K562 (cell line): Measurements from ENCODE around the gene OTP. TPM values are rescaled to one million over a fixed set of nuclear protein-coding genes. Genes with fewer than 3 reads are reported as not detected.

ENCODE experiments used
- ATAC-seq: fragments of 200-7000 bp; cut with Tn5 transposase; 3 replicates; pipeline ENCODE4 v1.9.1; 2020; ENCODE audit warnings: moderate library complexity
- BruUV-seq: library from RNA; stranded (reverse); fragments of 400-500 nt; replicated peaks from 2 replicates; lab custom pipeline; 2021; lab: Mats Ljungman, UMichigan
- CTCF ChIA-PET: fragments of 300-600 bp; formaldehyde crosslinking; extraction: SDS; loops from one replicate; lab custom pipeline; 2021; ENCODE audit warnings: low intra/inter-chr PET ratio; lab: Yijun Ruan, JAX
- POLR2A ChIA-PET: fragments of 300-600, 350-650 bp; sonication (Branson Sonifier 250); formaldehyde crosslinking; extraction: SDS; loops from one replicate; lab custom pipeline; 2021; ENCODE audit warnings: antibody characterized with exemption, inconsistent platforms; lab: Yijun Ruan, JAX
- DNase-seq, 4 experiments: peaks; one replicate each; pipeline versions ENCODE4 v3.0.0 to v3.0.0-alpha.2; 2011 to 2018; ENCODE audit warnings: low spot score in 3 of 4, mixed read lengths in 3 of 4; ENCODE audit errors: extremely low read depth in 1 of 4
- FAIRE-seq: peaks from 2 replicates; lab custom pipeline; 2011; peaks lifted over from hg19 to GRCh38; lab: Jason Lieb, UNC
- H2AFZ ChIP-seq: 2 replicates; pipeline ENCODE4 v1.6.0; 2011; ENCODE audit warnings: low read depth, low read length, control low read depth, inconsistent platforms
- H3K27ac ChIP-seq: fragments of 200-600 bp; 3 replicates; pipeline ENCODE4 v1.8.0; 2011; ENCODE audit warnings: low read depth, mild to moderate bottlenecking, control low read depth, inconsistent platforms, low read length, moderate library complexity, mixed read lengths; ENCODE audit errors: extremely low read depth
- H3K27me3 ChIP-seq, 2 experiments: fragments of 300-600 bp in 1 of 2; 2 replicates in 1 of 2; 3 replicates in 1 of 2; pipeline versions ENCODE4 v1.6.0 to v1.8.0; 2011; ENCODE audit warnings: inconsistent platforms in 2 of 2, low read length in 2 of 2, mild to moderate bottlenecking in 1 of 2, mixed read lengths in 1 of 2, moderate library complexity in 1 of 2; ENCODE audit not compliant: control insufficient read depth in 2 of 2, insufficient read depth in 2 of 2
- H3K36me3 ChIP-seq: fragments of 300-600 bp; 3 replicates; pipeline ENCODE4 v1.8.0; 2011; ENCODE audit warnings: mild to moderate bottlenecking, low read length, inconsistent platforms; ENCODE audit not compliant: control insufficient read depth, insufficient read depth
- H3K4me1 ChIP-seq, 2 experiments: fragments of 200-600 bp in 1 of 2; replicated peaks in 1 of 2; 2 replicates in 1 of 2; 3 replicates in 1 of 2; pipeline versions ENCODE4 v1.5.1 to v1.8.0; 2011; ENCODE audit warnings: inconsistent platforms in 2 of 2, low read length in 2 of 2, mild to moderate bottlenecking in 1 of 2, mixed read lengths in 1 of 2, moderate library complexity in 1 of 2; ENCODE audit not compliant: control insufficient read depth in 2 of 2, insufficient read depth in 2 of 2
- H3K4me2 ChIP-seq: 2 replicates; pipeline ENCODE4 v1.6.1; 2011; ENCODE audit warnings: low read length, control low read depth, inconsistent platforms, mixed read lengths; ENCODE audit not compliant: insufficient read depth
- H3K4me3 ChIP-seq: fragments of 200-600 bp; sonication (generic), shearing (Covaris generic); 2 replicates; pipeline ENCODE4 v1.5.1; 2016; ENCODE audit warnings: control low read depth, inconsistent platforms
- H3K79me2 ChIP-seq: fragments of 200-600 bp; 3 replicates; pipeline ENCODE4 v1.8.0; 2011; ENCODE audit warnings: low read length, inconsistent platforms; ENCODE audit not compliant: control insufficient read depth, insufficient read depth
- H3K9ac ChIP-seq, 2 experiments: 2 replicates each; pipeline versions ENCODE4 v1.6.0 to v1.6.1; 2011; ENCODE audit warnings: low read depth in 2 of 2, low read length in 2 of 2, control low read depth in 1 of 2, inconsistent platforms in 1 of 2, mild to moderate bottlenecking in 1 of 2, mixed read lengths in 1 of 2; ENCODE audit not compliant: insufficient read depth in 1 of 2
- H3K9me1 ChIP-seq: one replicate; pipeline ENCODE4 v1.6.0; 2011; ENCODE audit warnings: inconsistent platforms, mild to moderate bottlenecking, low read length, moderate library complexity; ENCODE audit not compliant: control insufficient read depth, insufficient read depth
- H3K9me3 ChIP-seq: replicated peaks from 2 replicates; pipeline ENCODE4 v1.5.1; 2011; ENCODE audit warnings: low read depth, low read length, inconsistent platforms; ENCODE audit not compliant: control insufficient read depth, insufficient read depth
- H4K20me1 ChIP-seq: replicated peaks from 2 replicates; pipeline ENCODE4 v1.6.1; 2011; ENCODE audit warnings: low read length, inconsistent platforms, mixed read lengths; ENCODE audit not compliant: control insufficient read depth, insufficient read depth
- BMI1 ChIP-seq: fragments of 150-350 bp; IDR thresholded peaks from 2 replicates; pipeline ENCODE4 v1.6.1; 2014; ENCODE audit warnings: low read length
- CBFA2T3 ChIP-seq: fragments of 450-650 bp; IDR thresholded peaks from 2 replicates; pipeline ENCODE4 v1.6.1; 2017
- ETV1 ChIP-seq: fragments of 450-650 bp; conservative IDR thresholded peaks from 2 replicates; pipeline ENCODE4 v1.6.1; 2016; ENCODE audit warnings: missing genetic modification characterization, control low read depth, low read depth, missing compliant biosample characterization
- HEY1 ChIP-seq: fragments of 250-450 bp; sonication (Bioruptor Pico); IDR thresholded peaks from 2 replicates; pipeline ENCODE4 v1.5.0; 2020; ENCODE audit warnings: mild to moderate bottlenecking, moderate library complexity, borderline replicate concordance
- HLTF ChIP-seq: fragments of 450-650 bp; IDR thresholded peaks from 2 replicates; pipeline ENCODE4 v1.6.1; 2016
- ILK ChIP-seq: fragments of 450-650 bp; IDR thresholded peaks from 2 replicates; pipeline ENCODE4 v1.6.1; 2016; ENCODE audit warnings: missing genetic modification characterization, low read depth, mild to moderate bottlenecking, missing compliant biosample characterization, moderate library complexity, borderline replicate concordance
- KLF10 ChIP-seq: fragments of 250-450 bp; sonication (Bioruptor Pico); IDR thresholded peaks from 2 replicates; pipeline ENCODE4 v1.6.1; 2021; ENCODE audit warnings: matching md5 sums
- KLF13 ChIP-seq: fragments of 450-650 bp; IDR thresholded peaks from 2 replicates; pipeline ENCODE4 v1.6.1; 2016; ENCODE audit warnings: missing genetic modification characterization, low read depth, mild to moderate bottlenecking, missing compliant biosample characterization, moderate library complexity, borderline replicate concordance
- NCOA4 ChIP-seq: fragments of 450-650 bp; IDR thresholded peaks from 2 replicates; pipeline ENCODE4 v1.6.1; 2018; ENCODE audit warnings: mild to moderate bottlenecking; ENCODE audit not compliant: partially characterized antibody
- SRSF1 ChIP-seq: fragments of 200-400 bp; formaldehyde crosslinking; IDR thresholded peaks from 2 replicates; pipeline ENCODE4 v1.6.1; 2017; ENCODE audit warnings: mild to moderate bottlenecking, low read depth, low read length, moderate library complexity
- SRSF3 ChIP-seq: fragments of 200-400 bp; formaldehyde crosslinking; IDR thresholded peaks from 2 replicates; pipeline ENCODE4 v1.6.1; 2016; ENCODE audit warnings: mild to moderate bottlenecking, low read length, moderate library complexity; ENCODE audit not compliant: insufficient read depth
- TEAD4 ChIP-seq, 2 experiments: sonication (generic) in 1 of 2; formaldehyde crosslinking in 1 of 2; IDR thresholded peaks; 2 replicates each; pipeline versions ENCODE4 v1.6.1 to v1.8.0; 2012 to 2022; ENCODE audit warnings: borderline replicate concordance in 1 of 2, inconsistent platforms in 1 of 2, low read length in 1 of 2, mild to moderate bottlenecking in 1 of 2, missing genetic modification reagents in 1 of 2
- ZNF3 ChIP-seq: fragments of 250-450 bp; sonication (Bioruptor Pico); IDR thresholded peaks from 2 replicates; pipeline ENCODE4 v1.5.0; 2021; ENCODE audit warnings: mild to moderate bottlenecking, moderate library complexity
- ZNF561 ChIP-seq: fragments of 450-650 bp; formaldehyde crosslinking; conservative IDR thresholded peaks from 2 replicates; pipeline ENCODE4 v1.4.0; 2020; ENCODE audit warnings: mild to moderate bottlenecking, moderate library complexity
- WGBS: fragments of 100-300 bp; shearing (Covaris generic); methylation state at CpG from one replicate; pipeline ENCODE4 v1.1.6; 2016; ENCODE audit warnings: low coverage, mixed read lengths; ENCODE audit not compliant: insufficient coverage; ENCODE audit errors: missing lambda C conversion rate; 5-methylcytosine and 5-hydroxymethylcytosine counted together
- in situ Hi-C: fragments of 300-500 bp; cut with MboI; formaldehyde crosslinking; loops from 4 replicates; pipeline ENCODE4 v1.15.0; 2018; ENCODE audit warnings: inconsistent platforms, mixed read lengths
- intact Hi-C: fragments of 100-400 bp; cut with micrococcal nuclease; formaldehyde crosslinking; loops from 2 replicates; pipeline ENCODE4 v1.14.2; 2022
- polyA plus RNA-seq, 8 experiments: library from polyadenylated mRNA; depleted of rRNA in 4 of 8; stranded (reverse) in 5 of 8; unstranded in 3 of 8; fragments of >200 nt; fragmentation: Nextera tagmentation in 2 of 8; fragmentation: Illumina TruSeq in 1 of 8; extraction: Ambion mirVana in 2 of 8; extraction: Trizol in 1 of 8; gene quantifications; 2 replicates each; pipeline versions ENCODE4 v1.2.1 to v1.2.3, GENCODE V29; 2011 to 2014; ENCODE audit warnings: inconsistent platforms in 1 of 8, missing spikeins in 1 of 8
- total RNA-seq, 7 experiments: library from RNA; depleted of rRNA in 6 of 7; stranded (reverse); fragments of >200 nt in 6 of 7; fragmentation: Illumina TruSeq in 2 of 7; extraction: Trizol in 2 of 7; gene quantifications; 2 replicates each; pipeline versions ENCODE4 v1.2.1 to v1.2.3, GENCODE V29; 2011 to 2021; ENCODE audit warnings: low replicate concordance in 1 of 7
- TF ChIP-seq, protein P1 (sequence below): sonication (generic); formaldehyde crosslinking; IDR thresholded peaks from 2 replicates; pipeline ENCODE4 v1.8.1; 2022; ENCODE audit warnings: missing genetic modification reagents
- TF ChIP-seq, protein P2 (sequence below): sonication (generic); formaldehyde crosslinking; IDR thresholded peaks from 2 replicates; pipeline ENCODE4 v1.8.0; 2023; ENCODE audit warnings: mild to moderate bottlenecking, missing genetic modification reagents
- TF ChIP-seq, protein P3 (sequence below): IDR thresholded peaks from 2 replicates; pipeline ENCODE4 v1.6.1; 2011; ENCODE audit not compliant: insufficient read length; ENCODE audit errors: extremely low read depth

OTP gene
- total and polyA plus RNA-seq, 9 of the 15 experiments (the other 6 are each of a cell fraction or from before 2014, with no cell fraction given), result 0.04 to 0.16 (median 0.06) TPM; not detected in 4

DNA sequence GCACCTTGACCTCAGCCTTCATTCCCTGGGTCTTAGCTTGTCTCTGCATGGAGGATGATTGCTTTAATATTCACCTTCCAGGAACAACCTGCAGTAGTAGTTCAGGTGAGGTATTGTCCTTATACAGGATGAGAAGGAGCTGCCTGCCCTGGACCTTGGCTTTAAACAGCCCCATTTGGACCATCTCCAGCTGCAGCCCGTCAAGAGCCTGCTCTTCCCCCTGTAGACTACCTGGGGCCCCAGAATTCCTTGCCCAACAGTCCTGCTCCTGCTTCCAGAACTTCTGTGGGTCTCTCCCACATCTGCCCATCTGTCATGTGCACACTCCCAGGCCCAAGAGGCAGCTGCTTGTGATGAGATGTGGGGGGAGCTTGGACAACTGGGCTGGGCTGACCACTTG is 12.2 kb upstream of the OTP start:
- no peaks in the 10 kb centered on the region for H3K9me3 ChIP-seq
- no peaks in the 10 kb centered on the region for H3K79me2 ChIP-seq
- BruUV-seq, result no TSS peak
- FAIRE-seq (no peak), ATAC-seq (no peak), DNase-seq (no peak)
- intact Hi-C loops, result no loop called here
- WGBS, result 0% methylated on average over 1 of the region's 1 CpG
- no peak overlapping the region for H3K4me2 ChIP-seq
- in situ Hi-C loops, result loop anchor here (10.0 kb wide), 1 partner anchor 304 kb away; no protein-coding TSS in a partner anchor
- H3K4me3 ChIP-seq, result no peak overlapping the region
- TF ChIP-seq, protein P1, sequence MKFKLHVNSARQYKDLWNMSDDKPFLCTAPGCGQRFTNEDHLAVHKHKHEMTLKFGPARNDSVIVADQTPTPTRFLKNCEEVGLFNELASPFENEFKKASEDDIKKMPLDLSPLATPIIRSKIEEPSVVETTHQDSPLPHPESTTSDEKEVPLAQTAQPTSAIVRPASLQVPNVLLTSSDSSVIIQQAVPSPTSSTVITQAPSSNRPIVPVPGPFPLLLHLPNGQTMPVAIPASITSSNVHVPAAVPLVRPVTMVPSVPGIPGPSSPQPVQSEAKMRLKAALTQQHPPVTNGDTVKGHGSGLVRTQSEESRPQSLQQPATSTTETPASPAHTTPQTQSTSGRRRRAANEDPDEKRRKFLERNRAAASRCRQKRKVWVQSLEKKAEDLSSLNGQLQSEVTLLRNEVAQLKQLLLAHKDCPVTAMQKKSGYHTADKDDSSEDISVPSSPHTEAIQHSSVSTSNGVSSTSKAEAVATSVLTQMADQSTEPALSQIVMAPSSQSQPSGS, result no peak
- TF ChIP-seq ETV1 (tag) (no peak), NCOA4 (no peak), KLF13 (tag) (no peak), SRSF1 (no peak), BMI1 (no peak), TEAD4 (IDR thresholded peaks at IDR 0.05; ENCODE audit: low read length) (no peak), TEAD4 (CRISPR knock-in tag; IDR thresholded peaks at IDR 0.05; ENCODE audit: borderline replicate concordance) (no peak), KLF10 (CRISPR knock-in tag) (no peak), ILK (tag) (no peak), HEY1 (CRISPR knock-in tag) (no peak), ZNF3 (CRISPR knock-in tag) (no peak), HLTF (no peak), SRSF3 (no peak), CBFA2T3 (no peak), ZNF561 (CRISPR knock-in tag) (no peak)
- TF ChIP-seq, protein P2, sequence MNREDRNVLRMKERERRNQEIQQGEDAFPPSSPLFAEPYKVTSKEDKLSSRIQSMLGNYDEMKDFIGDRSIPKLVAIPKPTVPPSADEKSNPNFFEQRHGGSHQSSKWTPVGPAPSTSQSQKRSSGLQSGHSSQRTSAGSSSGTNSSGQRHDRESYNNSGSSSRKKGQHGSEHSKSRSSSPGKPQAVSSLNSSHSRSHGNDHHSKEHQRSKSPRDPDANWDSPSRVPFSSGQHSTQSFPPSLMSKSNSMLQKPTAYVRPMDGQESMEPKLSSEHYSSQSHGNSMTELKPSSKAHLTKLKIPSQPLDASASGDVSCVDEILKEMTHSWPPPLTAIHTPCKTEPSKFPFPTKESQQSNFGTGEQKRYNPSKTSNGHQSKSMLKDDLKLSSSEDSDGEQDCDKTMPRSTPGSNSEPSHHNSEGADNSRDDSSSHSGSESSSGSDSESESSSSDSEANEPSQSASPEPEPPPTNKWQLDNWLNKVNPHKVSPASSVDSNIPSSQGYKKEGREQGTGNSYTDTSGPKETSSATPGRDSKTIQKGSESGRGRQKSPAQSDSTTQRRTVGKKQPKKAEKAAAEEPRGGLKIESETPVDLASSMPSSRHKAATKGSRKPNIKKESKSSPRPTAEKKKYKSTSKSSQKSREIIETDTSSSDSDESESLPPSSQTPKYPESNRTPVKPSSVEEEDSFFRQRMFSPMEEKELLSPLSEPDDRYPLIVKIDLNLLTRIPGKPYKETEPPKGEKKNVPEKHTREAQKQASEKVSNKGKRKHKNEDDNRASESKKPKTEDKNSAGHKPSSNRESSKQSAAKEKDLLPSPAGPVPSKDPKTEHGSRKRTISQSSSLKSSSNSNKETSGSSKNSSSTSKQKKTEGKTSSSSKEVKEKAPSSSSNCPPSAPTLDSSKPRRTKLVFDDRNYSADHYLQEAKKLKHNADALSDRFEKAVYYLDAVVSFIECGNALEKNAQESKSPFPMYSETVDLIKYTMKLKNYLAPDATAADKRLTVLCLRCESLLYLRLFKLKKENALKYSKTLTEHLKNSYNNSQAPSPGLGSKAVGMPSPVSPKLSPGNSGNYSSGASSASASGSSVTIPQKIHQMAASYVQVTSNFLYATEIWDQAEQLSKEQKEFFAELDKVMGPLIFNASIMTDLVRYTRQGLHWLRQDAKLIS (CRISPR knock-in tag), result no peak
- TF ChIP-seq, protein P3, sequence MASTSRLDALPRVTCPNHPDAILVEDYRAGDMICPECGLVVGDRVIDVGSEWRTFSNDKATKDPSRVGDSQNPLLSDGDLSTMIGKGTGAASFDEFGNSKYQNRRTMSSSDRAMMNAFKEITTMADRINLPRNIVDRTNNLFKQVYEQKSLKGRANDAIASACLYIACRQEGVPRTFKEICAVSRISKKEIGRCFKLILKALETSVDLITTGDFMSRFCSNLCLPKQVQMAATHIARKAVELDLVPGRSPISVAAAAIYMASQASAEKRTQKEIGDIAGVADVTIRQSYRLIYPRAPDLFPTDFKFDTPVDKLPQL, result no peak
- H3K36me3 ChIP-seq, result no peaks in the 10 kb centered on the region
- peaks cover 0 to 3% of the 10 kb centered on the region in 2 experiments; a peak in 1 of 5 replicates for H3K4me1 ChIP-seq
- H4K20me1 ChIP-seq, result no peaks in the 10 kb centered on the region
- H3K27ac ChIP-seq, result no peak overlapping the region
- POLR2A ChIA-PET, result interaction anchor here (1.0 kb wide), 1 partner anchor 12 kb away, joined by 3 read pairs; the partner anchor contains the start of gene OTP
- CTCF ChIA-PET, result no interaction called here
- H2AFZ ChIP-seq, result no peak overlapping the region
- H3K9ac ChIP-seq, result no peak overlapping the region
- H3K9me1 ChIP-seq, result no peaks in the 10 kb centered on the region
- H3K27me3 ChIP-seq, result peaks cover 0 to 9% of the 10 kb centered on the region in 2 experiments; a peak in 2 of 5 replicates
